Measurements from ENCODE around the gene LCN2. TPM values are rescaled to one million over a fixed set of nuclear protein-coding genes. Genes with fewer than 3 reads are reported as not detected.

The LCN2 gene
- total RNA-seq, 4 donors from 2014 or later, result 36.2 to 931 (median 809) TPM

DNA sequence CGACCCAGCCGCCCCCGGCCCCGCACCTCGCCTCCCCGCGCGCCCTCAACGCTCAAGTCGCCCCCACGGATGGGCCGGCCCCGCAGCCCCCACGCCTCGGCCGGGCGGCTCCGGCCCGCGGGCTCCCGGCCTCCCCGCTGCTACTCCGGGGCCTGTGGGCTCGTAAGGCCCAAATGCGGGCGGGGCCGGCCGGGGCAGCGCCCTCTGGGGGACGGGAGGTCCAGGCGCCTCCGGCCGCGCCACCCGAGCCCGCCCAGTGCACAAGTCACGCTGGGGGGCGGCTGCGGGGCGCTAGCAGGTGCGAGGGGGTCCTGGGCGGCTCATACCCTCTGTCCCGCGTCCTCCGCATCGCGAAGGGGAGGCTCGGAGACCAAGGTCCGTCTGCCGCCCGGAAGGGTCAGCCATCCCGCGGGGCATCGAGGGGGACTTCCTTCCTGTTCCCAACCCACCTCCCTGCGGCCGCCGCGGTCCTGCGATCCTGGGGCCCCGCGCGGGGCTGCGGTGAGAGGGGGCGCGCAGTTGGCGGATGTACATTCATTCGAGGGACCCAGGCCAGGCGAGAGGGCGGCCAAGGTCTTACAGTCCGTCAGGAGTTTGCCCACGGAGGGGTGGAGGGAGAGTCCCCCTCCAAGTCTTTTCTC lies 42.3 kb downstream of the LCN2 start, which contains the start of gene CIZ1:
Gene CIZ1, minus strand, starts transcription at position 167 of the 641 bp plus-strand sequence. CDS start 715 bp downstream, outside the sequence.
- peak in 2 of 4 donors; percentile 61 to 70 for TF ChIP-seq POLR2A (IDR thresholded peaks at IDR 0.05)
- TF ChIP-seq, protein P1, sequence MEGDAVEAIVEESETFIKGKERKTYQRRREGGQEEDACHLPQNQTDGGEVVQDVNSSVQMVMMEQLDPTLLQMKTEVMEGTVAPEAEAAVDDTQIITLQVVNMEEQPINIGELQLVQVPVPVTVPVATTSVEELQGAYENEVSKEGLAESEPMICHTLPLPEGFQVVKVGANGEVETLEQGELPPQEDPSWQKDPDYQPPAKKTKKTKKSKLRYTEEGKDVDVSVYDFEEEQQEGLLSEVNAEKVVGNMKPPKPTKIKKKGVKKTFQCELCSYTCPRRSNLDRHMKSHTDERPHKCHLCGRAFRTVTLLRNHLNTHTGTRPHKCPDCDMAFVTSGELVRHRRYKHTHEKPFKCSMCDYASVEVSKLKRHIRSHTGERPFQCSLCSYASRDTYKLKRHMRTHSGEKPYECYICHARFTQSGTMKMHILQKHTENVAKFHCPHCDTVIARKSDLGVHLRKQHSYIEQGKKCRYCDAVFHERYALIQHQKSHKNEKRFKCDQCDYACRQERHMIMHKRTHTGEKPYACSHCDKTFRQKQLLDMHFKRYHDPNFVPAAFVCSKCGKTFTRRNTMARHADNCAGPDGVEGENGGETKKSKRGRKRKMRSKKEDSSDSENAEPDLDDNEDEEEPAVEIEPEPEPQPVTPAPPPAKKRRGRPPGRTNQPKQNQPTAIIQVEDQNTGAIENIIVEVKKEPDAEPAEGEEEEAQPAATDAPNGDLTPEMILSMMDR (IDR thresholded peaks at IDR 0.05), result peak; percentile 61 to 85 (median 80)
- Histone ChIP-seq H3K27me3 (no peaks in the 10 kb centered on the region), H3K4me3 (peak within 1 kb of the TSS; percentile 70 to 98 (median 86)), H3K36me3 (peaks cover 0 to 38% (median 7%) of the 10 kb centered on the region in 3 donors), H3K9me3 (no peaks in the 10 kb centered on the region), H3K4me1 (peaks cover 10 to 34% (median 18%) of the 10 kb centered on the region in 3 donors), H3K27ac (peak within 1 kb of the TSS; percentile 90 to 96 (median 93))
- DNase-seq, result no peak
- intact Hi-C loops (cut with DNase I), result no loop called here
- WGBS, 2 donors, result 0% methylated on average over 6 of the region's 71 CpGs; no CpG with 5 or more reads in 1 of the 2 donors

- H3K4me3 ChIP-seq, result peak overlapping the region; percentile 70 to 98 (median 86)
Measured at GRCh38 chr9:128192601-128193371, 43.5 kb downstream of the LCN2 start.

DNA sequence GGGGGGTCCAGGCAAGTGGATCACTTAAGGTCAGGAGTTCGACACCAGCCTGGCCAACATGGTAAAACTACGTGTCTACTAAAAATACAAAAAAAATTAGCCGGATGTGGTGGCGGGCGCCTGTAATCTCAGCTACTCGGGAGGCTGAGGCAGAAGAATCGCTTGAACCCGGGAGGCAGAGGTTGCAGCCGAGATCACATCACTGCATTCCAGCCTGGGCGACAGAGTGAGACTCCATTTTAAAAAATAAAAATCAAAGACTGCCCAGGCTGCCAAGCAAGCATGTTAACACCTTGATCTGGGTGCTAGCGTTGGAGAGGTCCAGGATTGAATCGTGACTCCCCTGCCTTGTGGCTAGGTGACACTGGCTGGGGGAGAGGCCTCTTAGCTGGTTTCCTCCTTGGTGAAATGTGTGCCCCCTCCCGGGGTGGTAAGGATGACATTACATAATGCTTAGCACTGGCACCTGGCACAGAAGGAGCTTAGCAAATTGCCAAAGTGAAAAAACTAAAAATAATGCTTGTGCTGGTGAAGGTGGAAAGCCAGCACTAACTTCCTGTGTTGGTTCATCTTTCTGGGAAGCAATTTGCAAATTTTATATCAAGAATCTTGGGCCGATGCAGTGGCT lies 44.3 kb downstream of the LCN2 start:
- TF ChIP-seq, protein P1 (IDR thresholded peaks at IDR 0.05), result no peak
- no peak for TF ChIP-seq POLR2A (IDR thresholded peaks at IDR 0.05)
- Histone ChIP-seq H3K27me3 (no peaks in the 10 kb centered on the region), H3K36me3 (peaks cover 0 to 18% (median 6%) of the 10 kb centered on the region in 3 donors), H3K4me3 (no peak overlapping the region), H3K4me1 (peaks cover 10 to 34% (median 18%) of the 10 kb centered on the region in 3 donors), H3K9me3 (no peaks in the 10 kb centered on the region), H3K27ac (peak overlapping the region; percentile 81 to 96 (median 92))
- DNase-seq, result no peak
- intact Hi-C loops (cut with DNase I), result no loop called here
- WGBS, 2 donors, result 79 to 82% methylated on average over 12 to 14 of the region's 14 CpGs

More at GRCh38 chr9:128192601-128193371, 43.5 kb downstream of the LCN2 start:
- 45 to 51% methylated on average over 16 to 19 of the region's 56 CpGs for WGBS, 2 donors
- intact Hi-C loops (cut with DNase I), result no loop called here
- Histone ChIP-seq H3K9me3 (no peaks in the 10 kb centered on the region), H3K4me1 (peaks cover 10 to 34% (median 18%) of the 10 kb centered on the region in 3 donors), H3K27me3 (no peaks in the 10 kb centered on the region), H3K36me3 (peaks cover 0 to 26% (median 7%) of the 10 kb centered on the region in 3 donors), H3K27ac (peak overlapping the region; percentile 81 to 96 (median 92))
- TF ChIP-seq, protein P1 (IDR thresholded peaks at IDR 0.05), result peak in 2 of 6 experiments; percentile 19 to 76
- peak in 3 of 4 donors; percentile 31 to 52 (median 42) for TF ChIP-seq POLR2A (IDR thresholded peaks at IDR 0.05)
- DNase-seq, result no peak

DNA sequence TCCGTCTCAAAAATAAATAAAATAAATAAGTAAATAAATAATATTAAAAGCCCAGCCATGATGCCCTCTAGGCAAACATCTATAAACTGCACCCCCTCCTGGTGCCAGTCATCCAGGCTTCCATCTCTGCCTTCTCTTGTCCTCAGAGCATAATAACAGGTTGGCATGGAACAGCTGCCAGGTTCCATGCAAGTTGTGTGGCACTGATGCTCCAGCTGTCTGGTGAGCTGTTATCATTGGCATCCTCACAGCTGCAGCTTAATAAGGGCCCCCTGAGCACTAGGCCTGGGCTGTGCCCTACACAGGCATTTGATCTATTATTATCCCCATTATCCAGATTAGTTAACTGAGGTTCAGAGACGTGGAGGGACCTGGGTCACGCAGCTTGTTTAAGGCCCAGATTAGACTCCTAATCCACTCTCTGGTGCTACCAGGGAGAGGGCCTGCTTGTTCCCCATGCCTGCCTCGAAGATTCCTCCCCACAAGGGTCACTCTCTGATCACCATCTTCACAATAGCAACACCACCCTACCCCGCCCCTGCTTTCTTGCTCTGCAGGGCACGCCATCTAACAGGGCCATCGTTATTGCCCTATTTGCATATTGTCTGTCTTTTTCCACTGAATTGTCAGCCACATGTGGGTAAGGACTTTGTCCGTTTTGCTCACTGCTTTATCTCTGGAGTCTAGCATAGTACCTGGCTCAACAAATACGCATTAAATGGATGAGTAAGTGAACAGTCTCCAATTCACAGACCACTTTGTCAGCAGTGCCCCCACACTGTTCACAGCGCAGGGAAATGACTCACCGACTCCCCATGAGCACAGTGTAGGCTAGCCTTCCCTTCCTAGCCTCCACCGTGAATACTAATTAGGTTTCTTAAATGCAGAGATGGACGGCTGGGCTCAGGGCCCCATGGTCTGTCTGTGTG lies 52.5 kb downstream of the LCN2 start:
- DNase-seq, result no peak
- Histone ChIP-seq H3K27me3 (peaks cover 0 to 29% (median 3%) of the 10 kb centered on the region in 4 donors), H3K36me3 (no peaks in the 10 kb centered on the region), H3K9me3 (no peaks in the 10 kb centered on the region), H3K4me3 (no peak overlapping the region), H3K4me1 (peaks cover 7 to 28% (median 15%) of the 10 kb centered on the region in 3 donors), H3K27ac (no peak overlapping the region)
- intact Hi-C loops (cut with DNase I), result no loop called here
- TF ChIP-seq, protein P1 (IDR thresholded peaks at IDR 0.05), result no peak
- no peak for TF ChIP-seq POLR2A (IDR thresholded peaks at IDR 0.05)
- WGBS, 2 donors, result 75 to 86% methylated on average over 13 of the region's 13 CpGs
